MM.1S (cell line): ENCODE results near the gene CYRIA.

ENCODE experiments used
- DNase-seq: peaks from one replicate; pipeline ENCODE4 v3.0.0-alpha.2; 2015
- H2AFZ ChIP-seq: fragments of 300-600 bp; sonication (generic); 2 replicates; pipeline ENCODE4 v1.6.0; 2016; ENCODE audit warnings: antibody characterized with exemption, low read length
- H3F3A ChIP-seq: fragments of 300-600 bp; sonication (generic); 2 replicates; pipeline ENCODE4 v1.6.1; 2016; ENCODE audit warnings: mild to moderate bottlenecking, antibody characterized with exemption, low read length, moderate library complexity, mixed read lengths; ENCODE audit not compliant: insufficient read depth
- H3K27ac ChIP-seq: fragments of 300-600 bp; sonication (generic); 2 replicates; pipeline ENCODE4 v1.5.1; 2016; ENCODE audit warnings: mild to moderate bottlenecking, low read length
- H3K27me3 ChIP-seq: fragments of 300-600 bp; sonication (generic); replicated peaks from 2 replicates; pipeline ENCODE4 v1.6.0; 2016; ENCODE audit warnings: low read length; ENCODE audit not compliant: insufficient read depth
- H3K36me3 ChIP-seq: fragments of 300-600 bp; sonication (generic); replicated peaks from 2 replicates; pipeline ENCODE4 v1.6.1; 2016; ENCODE audit warnings: mild to moderate bottlenecking, low read length, mixed read lengths; ENCODE audit not compliant: insufficient read depth
- H3K4me1 ChIP-seq: fragments of 300-600 bp; sonication (generic); 2 replicates; pipeline ENCODE4 v1.6.1; 2016; ENCODE audit warnings: low read length, mixed read lengths
- H3K4me2 ChIP-seq: fragments of 300-600 bp; sonication (generic); 2 replicates; pipeline ENCODE4 v1.6.0; 2016; ENCODE audit warnings: low read depth, low read length
- H3K4me3 ChIP-seq: fragments of 300-600 bp; sonication (generic); 2 replicates; pipeline ENCODE4 v1.5.1; 2016; ENCODE audit warnings: low read length, mixed read lengths
- H3K79me2 ChIP-seq: fragments of 300-600 bp; sonication (generic); 2 replicates; pipeline ENCODE4 v1.6.1; 2016; ENCODE audit warnings: mixed run types, low read length, mixed read lengths
- H3K9ac ChIP-seq: fragments of 300-600 bp; sonication (generic); 2 replicates; pipeline ENCODE4 v1.6.1; 2016; ENCODE audit warnings: low read length, mixed read lengths
- H3K9me2 ChIP-seq: fragments of 300-600 bp; sonication (generic); replicated peaks from 2 replicates; pipeline ENCODE4 v1.6.1; 2016; ENCODE audit warnings: mild to moderate bottlenecking, low read length, mixed read lengths; ENCODE audit not compliant: insufficient read depth
- H3K9me3 ChIP-seq: fragments of 300-600 bp; sonication (generic); replicated peaks from 2 replicates; pipeline ENCODE4 v1.6.1; 2016; ENCODE audit warnings: mild to moderate bottlenecking, low read length, mixed read lengths; ENCODE audit not compliant: insufficient read depth
- H4K20me1 ChIP-seq: fragments of 300-600 bp; sonication (generic); 2 replicates; pipeline ENCODE4 v1.6.1; 2016; ENCODE audit warnings: mild to moderate bottlenecking, low read length, moderate library complexity, mixed read lengths; ENCODE audit not compliant: insufficient read depth
- EZH2 ChIP-seq: fragments of 300-600 bp; sonication (generic); optimal IDR thresholded peaks from 2 replicates; pipeline ENCODE3; 2017; ENCODE audit warnings: low read depth, mild to moderate bottlenecking, antibody characterized with exemption, low read length, mixed read lengths
- EZH2phosphoT487 ChIP-seq: fragments of 300-600 bp; sonication (generic); IDR thresholded peaks from 2 replicates; pipeline ENCODE4 v1.6.1; 2018; ENCODE audit warnings: antibody characterized with exemption, low read length
- TF ChIP-seq, protein P1 (sequence below): fragments of 300-600 bp; sonication (generic); IDR thresholded peaks from 2 replicates; pipeline ENCODE4 v1.5.1; 2016; ENCODE audit warnings: antibody characterized with exemption, low read length, mixed read lengths

Gene CYRIA

GRCh38 chr2:16629770-16630169 is 35.9 kb downstream of the CYRIA start:
- Histone ChIP-seq H3K36me3 (no peaks in the 10 kb centered on the region), H3K4me2 (no peak overlapping the region), H3K27me3 (no peaks in the 10 kb centered on the region), H3K9me2 (no peaks in the 10 kb centered on the region), H3K9me3 (no peaks in the 10 kb centered on the region), H3K4me1 (0 out of 2 replicates have a peak, but pooled peaks cover 3% of the 10 kb centered on the region), H3K27ac (no peak overlapping the region), H3K4me3 (no peak overlapping the region), H4K20me1 (no peaks in the 10 kb centered on the region), H2AFZ (no peak overlapping the region), H3F3A (no peaks in the 10 kb centered on the region), H3K9ac (no peak overlapping the region), H3K79me2 (no peaks in the 10 kb centered on the region)
- DNase-seq, result no peak
- no peak for TF ChIP-seq EZH2
- TF ChIP-seq, protein P1, sequence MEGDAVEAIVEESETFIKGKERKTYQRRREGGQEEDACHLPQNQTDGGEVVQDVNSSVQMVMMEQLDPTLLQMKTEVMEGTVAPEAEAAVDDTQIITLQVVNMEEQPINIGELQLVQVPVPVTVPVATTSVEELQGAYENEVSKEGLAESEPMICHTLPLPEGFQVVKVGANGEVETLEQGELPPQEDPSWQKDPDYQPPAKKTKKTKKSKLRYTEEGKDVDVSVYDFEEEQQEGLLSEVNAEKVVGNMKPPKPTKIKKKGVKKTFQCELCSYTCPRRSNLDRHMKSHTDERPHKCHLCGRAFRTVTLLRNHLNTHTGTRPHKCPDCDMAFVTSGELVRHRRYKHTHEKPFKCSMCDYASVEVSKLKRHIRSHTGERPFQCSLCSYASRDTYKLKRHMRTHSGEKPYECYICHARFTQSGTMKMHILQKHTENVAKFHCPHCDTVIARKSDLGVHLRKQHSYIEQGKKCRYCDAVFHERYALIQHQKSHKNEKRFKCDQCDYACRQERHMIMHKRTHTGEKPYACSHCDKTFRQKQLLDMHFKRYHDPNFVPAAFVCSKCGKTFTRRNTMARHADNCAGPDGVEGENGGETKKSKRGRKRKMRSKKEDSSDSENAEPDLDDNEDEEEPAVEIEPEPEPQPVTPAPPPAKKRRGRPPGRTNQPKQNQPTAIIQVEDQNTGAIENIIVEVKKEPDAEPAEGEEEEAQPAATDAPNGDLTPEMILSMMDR, result no peak
- TF ChIP-seq EZH2phosphoT487, result no peak

DNA sequence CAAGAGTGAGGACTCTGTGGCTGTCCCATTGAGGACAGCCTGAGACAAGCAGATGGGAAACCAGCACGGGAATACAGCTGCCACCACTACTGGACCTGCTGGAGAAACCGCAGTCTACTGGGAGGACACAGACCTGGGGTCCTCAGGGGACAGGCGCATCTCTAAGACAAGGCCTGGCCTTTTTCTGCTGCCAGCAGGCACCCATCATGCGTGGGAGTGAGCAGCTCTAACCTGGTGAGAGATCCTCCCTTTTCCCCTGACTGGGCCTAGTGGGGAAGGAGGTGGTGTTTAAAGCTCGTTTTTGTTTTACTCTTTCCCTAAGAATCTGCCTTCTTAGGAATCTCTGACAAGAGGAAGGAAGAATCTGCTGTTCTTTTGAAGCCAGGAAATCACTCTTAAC is 36.6 kb downstream of the CYRIA start:
- Histone ChIP-seq H3K9ac (no peak overlapping the region), H3K27me3 (no peaks in the 10 kb centered on the region), H3K36me3 (no peaks in the 10 kb centered on the region), H3K9me2 (no peaks in the 10 kb centered on the region), H3K4me3 (no peak overlapping the region), H3F3A (no peaks in the 10 kb centered on the region), H3K27ac (no peak overlapping the region), H4K20me1 (no peaks in the 10 kb centered on the region), H3K4me2 (no peak overlapping the region), H3K79me2 (no peaks in the 10 kb centered on the region), H3K9me3 (no peaks in the 10 kb centered on the region), H2AFZ (no peak overlapping the region), H3K4me1 (0 out of 2 replicates have a peak, but pooled peaks cover 3% of the 10 kb centered on the region)
- DNase-seq, result no peak
- TF ChIP-seq, protein P1, result no peak
- TF ChIP-seq EZH2phosphoT487 (no peak), EZH2 (no peak)

- Histone ChIP-seq H3K79me2 (no peaks in the 10 kb centered on the region), H3K9me3 (no peaks in the 10 kb centered on the region), H3K9ac (no peak overlapping the region), H3K27ac (no peak overlapping the region), H3K9me2 (no peaks in the 10 kb centered on the region), H3K36me3 (no peaks in the 10 kb centered on the region), H3K27me3 (no peaks in the 10 kb centered on the region), H4K20me1 (no peaks in the 10 kb centered on the region), H3F3A (no peaks in the 10 kb centered on the region), H3K4me3 (no peak overlapping the region), H2AFZ (no peak overlapping the region), H3K4me2 (no peak overlapping the region), H3K4me1 (0 out of 2 replicates have a peak, but pooled peaks cover 3% of the 10 kb centered on the region)
- no peak for DNase-seq
- TF ChIP-seq, protein P1, result no peak
- TF ChIP-seq EZH2phosphoT487 (no peak), EZH2 (no peak)
These were observed 37.3 kb downstream of the CYRIA start for GRCh38 chr2:16628314-16628713.
